GM12864 (cell line): ENCODE measurements around the gene RASD2.

Source experiments
- DNase-seq: peaks from one replicate; pipeline ENCODE4 v3.0.0-alpha.2; 2011; ENCODE audit warnings: low read depth
- H3K4me3 ChIP-seq: 2 replicates; pipeline ENCODE4 v1.5.1; 2011; ENCODE audit warnings: mild to moderate bottlenecking, low read depth, low read length, control low read depth
- CTCF ChIP-seq: IDR thresholded peaks from 2 replicates; pipeline ENCODE4 v1.5.1; 2011; ENCODE audit warnings: low read depth, mild to moderate bottlenecking, moderate library complexity, low read length, control low read depth, inconsistent platforms; ENCODE audit errors: missing control alignments

Gene RASD2

GRCh38 chr22:35558719-35559118, 18.1 kb downstream of the RASD2 start:
- DNase-seq = no peak
- no peak for TF ChIP-seq CTCF
- no peak overlapping the region for H3K4me3 ChIP-seq

- no peak for DNase-seq
- H3K4me3 ChIP-seq = no peak overlapping the region
- TF ChIP-seq CTCF = no peak
Measured at GRCh38 chr22:35559354-35560005, 18.8 kb downstream of the RASD2 start.

- TF ChIP-seq CTCF = no peak
- no peak for DNase-seq
- no peak overlapping the region for H3K4me3 ChIP-seq
Measured at GRCh38 chr22:35560366-35560765, 19.7 kb downstream of the RASD2 start.

GRCh38 chr22:35560824-35561223, 20.2 kb downstream of the RASD2 start:
- TF ChIP-seq CTCF = no peak
- no peak for DNase-seq
- no peak overlapping the region for H3K4me3 ChIP-seq

GRCh38 chr22:35561796-35562526, 21.3 kb downstream of the RASD2 start:
- TF ChIP-seq CTCF = no peak
- DNase-seq = no peak
- no peak overlapping the region for H3K4me3 ChIP-seq

GRCh38 chr22:35563211-35563610, 22.6 kb downstream of the RASD2 start:
- no peak for DNase-seq
- TF ChIP-seq CTCF = no peak
- H3K4me3 ChIP-seq = no peak overlapping the region
